HG03520 (cell line): Measurements from ENCODE around the gene MOB3A.

Experiments
- ATAC-seq: cut with Tn5 transposase; IDR thresholded peaks from one replicate; pipeline ENCODE4 v1.9.1; 2021; ENCODE audit warnings: mild to moderate bottlenecking, moderate library complexity; ENCODE audit not compliant: unreplicated experiment

MOB3A gene

DNA sequence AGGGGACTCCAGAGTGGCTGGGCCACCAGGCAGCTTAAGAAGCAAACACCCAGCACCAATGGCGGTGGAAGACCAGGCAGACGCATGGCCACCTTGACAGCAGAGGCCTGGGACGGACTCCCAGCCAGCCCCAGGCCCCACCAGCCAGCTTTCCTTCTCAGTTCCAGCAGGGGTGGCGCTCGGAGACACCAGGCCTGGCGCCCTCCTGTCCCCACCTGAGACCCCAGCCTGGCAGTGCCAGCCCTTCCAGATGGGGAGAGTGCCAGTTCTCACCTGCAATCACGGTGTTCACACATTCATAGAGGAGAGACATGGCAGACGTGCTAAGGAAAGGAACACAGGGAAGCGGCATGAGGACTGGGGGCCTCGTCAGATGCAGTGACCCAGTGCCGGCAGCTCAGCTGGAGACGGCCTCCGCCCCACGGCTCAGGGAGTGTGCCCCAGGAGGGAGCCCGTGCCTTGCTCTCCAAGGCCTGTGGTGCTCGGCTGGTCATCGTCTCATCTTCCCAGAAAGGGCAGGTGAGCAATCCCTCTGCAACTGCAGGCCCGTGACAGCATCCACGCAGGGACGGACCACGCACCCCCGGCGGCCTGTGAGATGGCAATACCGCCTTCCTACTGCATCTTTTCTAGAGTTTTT, 30.9 kb upstream of the MOB3A start:
- ATAC-seq, result no peak

DNA sequence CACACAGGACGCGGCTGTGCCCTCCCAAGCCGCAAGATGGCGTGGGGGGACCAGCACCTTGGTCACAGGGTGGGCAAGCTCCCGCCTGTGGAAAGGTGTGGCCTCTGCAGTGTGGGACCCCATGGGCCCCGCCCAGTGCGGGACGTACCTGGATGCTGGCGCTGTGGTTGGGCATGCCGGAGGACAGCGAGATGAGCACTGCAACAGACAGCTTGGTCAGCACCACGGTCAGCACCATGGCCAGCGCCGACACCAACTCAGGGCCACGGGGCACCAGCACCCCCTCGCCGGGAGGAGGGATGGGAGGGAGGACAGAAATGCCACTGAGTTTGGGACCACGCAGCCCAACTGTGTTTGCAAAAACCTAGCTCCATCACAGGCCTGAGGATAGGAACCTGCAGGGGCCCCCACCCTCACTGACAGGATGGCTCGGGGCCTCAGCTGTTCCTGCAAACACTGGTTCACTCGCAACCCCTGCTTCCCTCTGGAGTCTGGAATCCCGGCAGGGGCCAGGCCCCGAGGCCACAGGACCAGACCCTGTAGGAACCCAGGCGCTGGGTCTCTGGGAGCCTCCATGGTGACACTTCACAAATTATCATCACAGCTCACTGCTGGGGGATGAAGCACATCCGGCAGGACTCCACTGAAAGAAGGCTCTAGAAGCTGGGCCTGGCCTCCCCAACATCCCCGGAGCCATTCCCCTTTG, 27.7 kb upstream of the MOB3A start:
- ATAC-seq, result no peak

DNA sequence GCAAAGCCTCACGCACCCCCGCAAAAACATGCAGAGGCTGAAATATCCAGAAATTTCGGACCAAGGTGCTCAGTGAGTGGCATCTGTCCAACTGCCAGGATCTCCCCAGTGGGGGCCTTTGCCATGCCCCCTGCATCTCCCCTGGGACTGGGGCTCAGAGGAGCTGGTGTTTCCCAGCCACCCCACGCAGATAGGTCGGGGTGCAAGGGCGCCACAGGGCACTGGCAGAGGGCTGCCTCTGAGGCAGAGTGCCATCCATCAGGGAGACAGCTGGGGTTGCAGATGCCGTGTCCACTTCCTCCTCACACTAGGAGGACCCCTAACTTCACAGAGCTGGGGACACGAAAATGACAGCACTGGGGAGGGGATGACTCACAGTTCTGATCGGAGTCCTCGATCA, 26.9 kb upstream of the MOB3A start:
- ATAC-seq, result no peak

DNA sequence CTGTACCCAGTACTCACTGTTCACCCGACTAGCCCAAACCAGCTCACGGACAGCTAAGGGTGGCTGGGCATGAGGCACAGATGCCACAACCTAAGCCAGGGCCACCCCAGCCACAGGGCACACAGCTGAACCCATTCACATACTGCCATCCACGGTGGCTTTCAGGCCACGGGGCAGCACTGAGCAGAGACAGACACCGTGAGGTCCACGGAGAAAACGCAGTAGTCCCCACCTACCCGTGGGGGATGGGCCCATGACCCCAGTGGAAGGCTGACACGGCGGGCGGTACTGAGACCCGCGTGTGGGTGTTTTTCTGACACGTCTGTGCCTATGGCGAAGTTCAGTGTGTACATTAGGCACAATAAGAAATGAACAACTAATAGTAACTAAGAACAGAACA, 26.1 kb upstream of the MOB3A start:
- ATAC-seq, result no peak

DNA sequence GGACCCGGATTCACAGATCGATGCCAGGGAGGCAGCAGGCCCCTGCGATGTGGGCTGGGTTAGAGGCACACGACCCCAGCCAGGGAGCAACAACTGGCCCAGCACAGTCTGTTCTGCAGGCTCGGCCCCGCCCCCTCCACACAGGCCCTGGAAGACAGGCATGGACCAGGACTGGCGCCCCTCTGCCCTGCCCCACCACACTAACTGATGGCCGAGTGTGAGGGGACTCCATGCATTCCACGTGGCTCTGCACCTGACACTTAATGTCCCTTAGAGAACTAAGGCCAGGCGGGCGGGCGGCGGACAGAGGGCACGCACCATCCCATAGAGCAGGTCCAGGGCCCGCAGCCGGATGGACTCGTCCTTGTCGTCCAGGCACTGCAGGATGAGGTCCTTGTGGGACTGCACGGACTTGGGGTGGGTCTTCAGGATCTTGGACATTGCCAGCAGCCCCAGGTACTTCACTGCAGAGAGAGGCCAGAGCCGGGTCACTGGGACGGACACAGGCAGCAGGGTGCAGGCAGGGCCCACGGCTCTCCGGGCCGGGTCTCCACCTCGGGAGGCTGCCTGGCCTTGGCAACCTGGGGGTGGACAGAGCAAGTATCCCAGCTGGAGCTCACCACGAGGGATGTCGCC, 25.4 kb upstream of the MOB3A start:
- ATAC-seq, result no peak

DNA sequence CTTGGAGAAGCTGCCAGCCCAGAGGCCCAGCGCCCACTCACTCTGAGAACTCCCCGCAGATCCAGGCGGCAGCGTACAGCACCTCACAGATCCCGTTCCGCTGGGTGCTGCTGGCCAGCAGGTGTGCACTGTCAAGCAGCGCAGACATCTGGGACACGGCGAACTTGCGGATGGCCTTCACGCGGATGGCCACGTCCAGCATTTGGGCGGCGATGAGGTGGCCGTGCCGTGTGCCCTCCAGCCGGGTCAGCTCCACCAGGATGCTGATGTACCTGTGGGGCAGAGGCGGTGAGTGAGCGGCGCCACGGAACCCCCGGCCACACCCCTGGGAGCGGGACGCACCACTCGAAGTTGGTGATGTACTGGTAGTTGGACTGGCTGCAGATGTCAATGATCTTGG, 24.7 kb upstream of the MOB3A start:
- ATAC-seq, result no peak

DNA sequence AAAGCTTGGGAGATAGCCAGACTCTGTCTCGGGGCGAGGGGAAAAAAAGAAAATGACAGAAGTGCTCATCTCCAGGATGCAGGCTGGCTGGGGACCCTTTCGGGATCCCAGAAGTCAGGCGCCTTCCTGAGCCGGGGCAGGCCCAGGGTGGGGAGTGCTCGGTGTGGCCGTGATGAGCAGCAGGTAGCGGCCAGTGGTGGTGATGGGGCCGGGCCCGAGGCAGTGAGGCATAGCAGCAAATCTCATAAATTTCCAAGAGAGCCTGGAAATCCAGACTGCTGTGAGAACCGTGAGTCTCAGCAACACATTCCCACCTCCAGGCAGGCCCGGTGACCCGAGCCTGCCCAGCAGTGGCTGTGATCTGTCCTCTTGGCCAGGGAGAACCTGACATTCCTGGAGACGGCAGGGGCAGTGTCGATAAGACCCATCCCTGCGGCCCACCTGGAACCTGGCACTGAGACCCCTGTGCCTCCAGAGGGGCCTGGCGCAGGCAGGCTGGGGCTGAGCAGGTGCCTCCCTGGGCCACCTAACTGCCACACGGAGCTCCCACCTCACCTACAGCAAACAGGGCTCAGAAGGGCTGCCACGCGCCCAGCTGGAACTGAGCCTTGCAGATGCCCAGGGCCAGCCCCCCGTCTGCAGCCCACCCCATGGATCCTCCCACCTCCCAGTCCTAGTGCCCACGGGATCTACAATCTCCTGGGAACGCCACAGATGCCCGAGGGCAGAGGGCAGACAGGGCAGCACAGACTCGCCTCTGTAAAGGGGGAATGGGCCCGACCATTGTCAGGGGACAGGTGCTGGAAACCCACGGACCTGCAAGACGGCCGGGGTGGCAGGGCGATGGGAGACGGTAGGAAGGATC, 24.0 kb upstream of the MOB3A start:
- no peak for ATAC-seq

DNA sequence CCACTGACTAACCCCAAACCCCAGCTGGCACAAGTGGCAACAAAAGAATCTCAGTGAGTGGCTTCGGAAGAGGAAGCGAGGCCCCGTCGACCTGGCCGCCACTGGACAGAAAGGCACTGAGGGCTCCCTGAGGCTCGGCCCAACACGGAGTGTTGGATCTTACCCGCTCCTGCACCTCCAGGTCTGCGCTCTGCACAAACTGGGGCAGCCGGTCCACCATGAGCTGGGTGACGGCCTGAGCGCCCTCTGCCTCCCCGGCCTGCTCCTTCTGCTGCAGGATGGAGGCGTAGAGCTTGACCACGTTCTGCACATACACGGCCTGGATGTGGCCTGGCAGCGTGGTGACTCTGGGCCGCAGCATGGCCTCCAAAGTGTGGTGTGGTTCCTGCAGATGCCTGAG, 22.3 kb upstream of the MOB3A start:
- ATAC-seq, result no peak

DNA sequence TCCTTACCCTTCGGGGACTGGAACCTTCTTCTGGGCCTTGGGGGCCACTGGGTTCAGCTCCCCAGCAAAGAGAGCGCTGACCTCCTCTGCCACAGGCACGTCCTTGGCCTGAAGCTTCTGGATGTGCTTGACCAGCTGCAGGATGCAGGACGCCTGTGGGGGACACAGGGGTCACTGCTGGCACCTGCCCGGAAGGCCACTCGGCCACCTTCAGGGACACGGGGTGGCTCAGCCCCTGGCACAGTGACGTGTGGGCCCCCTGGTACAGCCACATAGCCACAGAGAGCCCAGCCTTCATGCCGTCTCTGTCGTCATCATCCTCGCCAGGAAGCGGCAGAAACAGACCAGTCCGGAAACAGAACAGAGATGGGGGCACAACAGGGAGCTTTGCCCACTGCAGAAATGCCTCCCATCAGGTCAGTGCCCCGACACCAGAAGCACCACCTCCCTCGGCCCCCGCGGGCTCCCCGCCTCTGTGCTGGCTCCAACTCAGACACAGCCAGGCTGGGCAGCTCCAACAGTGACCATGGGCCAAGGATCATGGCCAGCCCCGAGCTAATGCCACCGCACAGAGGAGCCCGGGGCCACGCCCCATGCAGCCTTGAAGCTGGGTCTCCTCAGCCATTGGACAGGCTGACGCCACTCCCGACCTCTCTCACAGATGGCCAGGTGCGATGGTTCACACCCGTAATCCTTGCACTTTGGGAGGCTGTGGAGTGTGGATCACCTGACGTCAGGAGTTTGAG, 21.3 kb upstream of the MOB3A start:
- ATAC-seq, result no peak

DNA sequence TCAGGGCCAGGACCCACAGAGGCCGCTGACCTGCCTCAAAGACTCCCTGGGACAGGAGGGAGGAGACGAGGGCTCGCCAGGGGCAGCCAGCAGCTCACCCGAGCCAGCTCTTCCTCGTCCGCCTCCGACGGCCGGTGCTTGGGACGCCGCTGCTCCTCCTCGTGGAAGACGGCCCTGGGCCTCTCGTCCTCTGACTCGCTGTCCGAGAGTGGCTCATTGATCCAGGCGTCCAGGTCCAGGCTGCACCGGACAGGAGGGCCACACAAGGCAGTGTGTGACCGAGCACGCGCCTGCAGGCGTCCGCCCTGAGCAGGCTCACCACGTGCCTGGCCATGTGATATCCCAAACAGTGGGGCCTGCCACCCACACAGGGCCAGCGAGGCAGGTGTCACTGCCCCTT, 20.4 kb upstream of the MOB3A start:
- no peak for ATAC-seq

DNA sequence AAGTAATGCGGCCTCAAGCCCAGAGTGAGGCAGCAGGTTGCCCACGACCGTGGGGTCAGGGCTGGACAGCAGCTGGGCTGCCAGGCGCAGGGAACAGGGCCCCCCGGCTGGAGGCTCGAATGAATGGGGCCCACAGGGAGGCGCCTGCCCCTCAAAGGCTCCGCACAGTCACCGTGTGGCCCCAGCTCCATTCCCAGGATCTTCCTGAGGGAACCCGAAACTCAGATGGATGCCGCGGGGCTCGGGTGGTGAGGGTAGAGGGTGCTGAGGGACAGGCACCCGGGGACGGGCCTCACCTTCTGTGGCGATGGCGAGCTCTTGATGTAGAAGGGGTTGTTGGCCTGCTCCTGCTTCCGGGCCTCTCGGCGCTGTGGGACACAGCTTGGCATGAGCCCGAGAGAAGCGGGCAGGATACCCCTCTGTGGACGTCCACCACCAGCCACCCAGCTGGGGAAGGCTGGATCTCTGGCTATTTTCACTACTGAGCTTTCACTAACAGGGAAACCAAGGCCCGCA, 19.8 kb upstream of the MOB3A start:
- no peak for ATAC-seq

DNA sequence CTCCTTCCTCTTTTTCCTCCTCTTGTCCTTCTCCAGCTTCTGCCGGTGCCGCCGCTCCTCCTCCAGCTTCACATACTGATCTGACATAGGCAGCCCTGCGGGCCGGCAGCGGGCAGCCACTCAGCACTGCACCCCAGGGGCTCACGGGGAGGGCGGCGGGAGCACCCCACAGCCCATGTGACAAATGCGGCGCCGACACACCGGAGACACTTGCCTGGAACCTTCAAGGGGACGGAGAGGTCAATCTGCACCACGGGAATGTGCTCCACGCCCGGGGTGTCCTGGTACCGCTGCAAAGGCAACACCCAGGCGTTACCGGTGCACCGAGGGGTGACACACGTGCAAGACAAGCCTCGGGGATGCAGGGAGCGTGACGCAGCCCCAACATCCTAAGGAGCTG, 19.2 kb upstream of the MOB3A start:
- no peak for ATAC-seq

DNA sequence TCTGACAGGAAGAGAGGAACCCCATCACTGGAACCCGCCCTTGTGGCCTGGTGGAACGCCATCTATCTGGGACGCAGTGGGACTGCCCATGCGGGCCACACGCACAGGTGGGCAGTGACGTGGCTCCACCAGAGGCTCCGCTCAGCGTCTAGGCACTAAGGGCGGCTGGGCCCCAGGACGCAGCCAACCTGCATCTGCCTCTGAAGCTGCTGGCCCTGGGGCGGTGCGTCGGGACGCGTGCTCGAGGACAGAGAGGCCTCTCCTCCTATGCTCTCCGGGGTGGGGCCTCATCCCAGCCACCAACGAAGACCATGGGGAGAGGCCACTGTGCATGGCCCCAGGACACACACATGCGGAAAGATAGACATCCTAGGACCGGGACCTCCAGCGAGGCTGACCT, 18.7 kb upstream of the MOB3A start:
- ATAC-seq, result no peak

DNA sequence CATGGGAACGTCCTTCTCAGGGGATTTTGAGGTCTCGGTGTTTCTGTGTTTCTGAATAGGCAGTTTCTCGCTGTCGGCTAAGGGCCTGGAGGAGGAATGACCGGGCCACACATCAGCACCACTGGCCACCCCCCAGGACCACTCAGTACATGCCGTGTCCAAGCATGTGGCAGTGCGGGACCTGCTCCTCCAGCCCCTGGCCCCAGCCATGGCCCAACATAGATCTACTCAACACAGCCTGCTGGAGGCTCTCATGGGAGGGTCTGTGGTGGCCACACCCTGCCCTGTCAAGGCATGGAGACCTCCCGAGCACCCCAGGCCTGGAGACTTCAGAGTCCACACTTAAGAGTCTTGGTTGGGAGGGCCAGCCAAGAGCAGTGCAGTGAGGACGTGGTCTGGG, 18.1 kb upstream of the MOB3A start:
- no peak for ATAC-seq

DNA sequence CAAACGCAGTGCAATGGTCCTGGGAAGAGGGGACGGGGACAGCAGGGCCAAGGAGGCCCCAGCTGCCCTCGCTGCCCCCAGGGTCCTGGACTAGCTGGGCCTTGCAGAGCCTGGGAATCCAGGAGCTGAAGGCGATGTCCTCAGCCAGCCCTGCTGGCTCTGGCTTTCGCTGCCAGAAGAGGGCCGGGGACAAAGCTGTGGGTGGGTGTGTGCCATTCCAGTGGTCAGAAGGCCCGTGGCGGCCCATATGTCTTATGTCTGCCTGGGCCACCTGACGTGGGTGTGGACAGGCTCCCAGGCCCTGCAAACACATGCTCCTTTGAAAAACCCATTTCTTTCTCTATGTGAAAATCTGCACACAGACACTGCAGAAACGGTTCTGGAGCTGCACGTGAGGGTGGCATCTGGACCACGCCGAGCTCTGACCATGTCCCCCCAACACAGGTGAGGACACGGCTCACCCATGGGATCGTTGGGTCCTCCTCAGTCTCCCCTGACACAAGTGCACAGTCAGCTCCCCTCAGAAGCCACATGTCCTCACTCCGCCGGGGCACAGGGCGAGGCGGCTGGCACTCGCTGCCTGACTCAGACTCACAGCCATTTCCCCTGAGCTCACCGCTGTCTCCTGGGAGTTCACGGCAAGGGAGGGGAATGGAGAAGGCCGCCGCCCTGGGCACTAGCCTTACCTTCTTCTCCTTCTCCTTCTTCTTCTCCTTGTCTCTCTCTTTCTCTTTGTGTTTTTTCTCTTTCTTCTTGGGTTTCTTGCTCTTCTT, 17.5 kb upstream of the MOB3A start:
- ATAC-seq, result no peak

DNA sequence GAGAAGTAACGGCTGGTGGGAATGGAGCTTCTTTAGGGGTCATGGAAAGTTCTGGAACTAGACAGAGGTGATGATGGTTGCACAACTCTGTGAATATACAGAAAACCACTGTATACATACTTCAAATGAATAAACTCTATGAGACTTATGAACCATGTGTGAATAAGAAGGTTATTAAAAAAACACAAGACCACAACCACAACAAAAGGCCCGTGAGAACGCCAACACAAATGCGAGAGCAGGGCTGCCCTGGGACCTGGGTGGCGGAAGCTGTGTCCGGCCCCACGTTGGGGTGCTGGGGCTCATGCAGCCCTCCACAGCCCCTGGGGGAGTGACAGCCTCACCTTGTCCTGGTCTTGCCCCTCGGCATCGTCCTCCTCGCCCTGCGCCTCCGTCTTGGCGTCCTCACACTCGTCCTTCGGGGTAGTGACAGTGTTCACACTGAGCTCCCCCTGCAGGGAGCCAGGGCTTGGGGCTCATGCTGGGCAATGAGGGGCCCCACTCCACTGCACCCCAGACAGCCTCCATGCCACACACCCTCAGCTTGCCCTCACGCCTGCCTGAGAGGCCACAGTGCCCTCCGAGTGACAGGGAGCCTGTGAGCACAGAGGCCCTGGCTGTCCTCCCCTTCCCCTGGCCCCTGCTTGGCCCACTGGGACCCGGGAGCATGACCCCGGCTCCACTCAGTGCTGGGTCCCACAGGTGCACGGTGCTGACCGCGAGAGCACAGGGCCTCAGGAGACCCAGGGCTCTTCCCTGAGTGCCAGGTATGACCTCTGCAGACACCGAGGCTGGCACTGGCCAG, 16.6 kb upstream of the MOB3A start:
- ATAC-seq, result no peak

DNA sequence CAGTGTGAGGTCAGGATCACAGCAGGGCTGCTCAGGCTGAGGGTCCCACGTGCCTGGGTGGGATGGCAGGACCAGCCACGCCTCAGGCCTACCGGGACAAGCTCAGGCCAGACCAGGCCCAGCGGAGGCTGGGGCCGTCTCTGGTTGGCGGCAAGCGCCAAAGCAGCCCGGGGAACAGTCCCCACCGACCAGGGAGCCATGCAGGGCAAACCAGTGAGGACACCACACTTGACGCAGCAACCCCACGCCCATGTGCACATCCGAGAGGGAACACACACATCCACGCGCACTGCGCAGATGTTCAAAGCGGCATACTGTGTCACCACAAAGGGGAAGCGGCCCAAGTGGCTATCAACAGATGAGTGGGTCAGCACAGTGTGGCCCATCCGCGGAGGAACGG, 15.8 kb upstream of the MOB3A start:
- no peak for ATAC-seq

DNA sequence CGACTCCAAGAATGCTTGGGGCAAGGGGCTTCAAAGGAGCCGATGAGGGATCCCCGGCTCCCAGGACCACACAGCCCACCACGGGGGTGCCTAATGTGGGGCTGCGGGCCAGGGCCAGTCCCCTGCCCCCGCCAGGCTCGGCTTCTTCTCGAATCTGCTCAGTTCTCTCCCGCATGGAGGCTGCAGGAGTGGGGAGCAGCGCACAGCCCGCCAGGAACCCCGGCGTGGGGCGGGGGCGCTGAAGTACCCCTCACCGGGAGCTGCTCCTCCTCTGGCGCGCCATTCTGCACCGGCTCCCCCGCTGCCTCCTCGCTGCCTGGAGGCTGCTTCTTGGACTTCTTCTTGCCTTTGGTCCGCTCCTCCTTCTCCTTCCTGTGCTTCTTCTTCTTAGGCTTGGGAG, 15.3 kb upstream of the MOB3A start:
- ATAC-seq, result no peak

DNA sequence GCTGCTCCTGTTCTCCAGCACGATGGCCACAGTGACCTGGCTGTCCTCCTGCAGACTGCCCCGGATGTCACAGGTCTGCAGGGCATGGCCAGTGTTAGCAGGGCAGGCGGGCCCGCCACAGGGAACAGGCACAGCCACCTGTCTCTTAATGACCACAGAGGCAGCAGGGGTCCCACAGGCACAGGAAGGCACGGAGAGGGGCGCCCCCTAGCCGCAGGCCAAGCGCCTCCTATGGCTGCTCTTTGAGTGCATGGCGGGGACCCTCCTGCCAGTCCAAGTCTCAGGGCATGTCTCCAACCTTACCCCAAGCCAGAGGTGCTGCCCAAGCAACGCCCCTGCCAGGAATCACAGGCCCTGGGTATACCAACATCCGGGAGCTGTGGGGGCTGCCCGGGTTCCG, 14.7 kb upstream of the MOB3A start:
- ATAC-seq, result no peak
